HL-60 (cell line): ENCODE measurements around the gene CD14. TPM values are rescaled to one million over a fixed set of nuclear protein-coding genes. Genes with fewer than 3 reads are reported as not detected.

ENCODE experiments used
- DNase-seq, 2 experiments: peaks; one replicate each; pipeline ENCODE4 v3.0.0-alpha.2; 2010 to 2020; ENCODE audit warnings: low read depth in 1 of 2, low spot score in 1 of 2
- H3K27ac ChIP-seq: fragments of 250-450 bp; sonication (Bioruptor Pico); replicated peaks from 2 replicates; pipeline ENCODE4 v1.5.1; 2020; ENCODE audit warnings: mild to moderate bottlenecking, moderate library complexity
- H3K27me3 ChIP-seq: fragments of 250-450 bp; sonication (Bioruptor Pico); 2 replicates; pipeline ENCODE4 v1.5.1; 2021; ENCODE audit warnings: mild to moderate bottlenecking, moderate library complexity; ENCODE audit not compliant: insufficient read depth, poor library complexity, severe bottlenecking
- H3K4me3 ChIP-seq: replicated peaks from 2 replicates; pipeline ENCODE4 v1.5.1; 2011; ENCODE audit warnings: mild to moderate bottlenecking, control low read depth, low read length; ENCODE audit not compliant: insufficient read depth
- CTCF ChIP-seq: IDR thresholded peaks from one replicate; pipeline ENCODE4 v1.5.1; 2011; ENCODE audit warnings: low read length, control low read depth, inconsistent platforms; ENCODE audit not compliant: insufficient read depth
- GABPA ChIP-seq: IDR thresholded peaks from 2 replicates; pipeline ENCODE4 v1.6.1; 2012; ENCODE audit warnings: low read depth
- POLR2AphosphoS5 ChIP-seq: IDR thresholded peaks from 2 replicates; pipeline ENCODE4 v1.6.1; 2012; ENCODE audit warnings: low read depth
- REST ChIP-seq: IDR thresholded peaks from 2 replicates; pipeline ENCODE4 v1.6.1; 2012; ENCODE audit warnings: low read depth; ENCODE audit not compliant: insufficient replicate concordance
- SPI1 ChIP-seq: IDR thresholded peaks from 2 replicates; pipeline ENCODE4 v1.6.1; 2012; ENCODE audit warnings: low read depth, mild to moderate bottlenecking, borderline replicate concordance
- microRNA-seq: library from miRNA; unstranded; fragments of <30 nt; microRNA quantifications from one replicate; pipeline ENCODE4, GENCODE V29; 2018

The CD14 gene

GRCh38 chr5:140587495-140587894 is 45.5 kb downstream of the CD14 start:
- H3K4me3 ChIP-seq: no peak overlapping the region
- H3K27ac ChIP-seq: no peak overlapping the region
- TF ChIP-seq CTCF: no peak
- TF ChIP-seq GABPA: no peak
- no peak for TF ChIP-seq SPI1
- no peak for TF ChIP-seq POLR2AphosphoS5
- TF ChIP-seq REST: no peak
- no peak for DNase-seq
- H3K27me3 ChIP-seq: no peaks in the 10 kb centered on the region

Small RNA genes lying within 50 kb of the gene (microRNA-seq; reads per million reads assigned to microRNA genes)
- not detected for gene MIR3655
